H1 (cell line): ENCODE data around the gene CENATAC. TPM values are rescaled to one million over a fixed set of nuclear protein-coding genes. Genes with fewer than 3 reads are reported as not detected.

Experiments used
- CHD7 ChIP-seq: fragments of 300-600 bp; sonication (generic); IDR thresholded peaks from 2 replicates; pipeline ENCODE4 v1.7.1; 2012; ENCODE audit warnings: low read length, moderate library complexity, mild to moderate bottlenecking, inconsistent platforms; ENCODE audit not compliant: insufficient replicate concordance
- RXRA ChIP-seq: IDR thresholded peaks from 2 replicates; pipeline ENCODE4 v1.6.1; 2011; ENCODE audit warnings: low read depth, mild to moderate bottlenecking, low read length, moderate library complexity; ENCODE audit not compliant: insufficient read depth
- polyA plus RNA-seq, 7 experiments: library from polyadenylated mRNA; depleted of rRNA in 3 of 7; stranded (reverse) in 5 of 7; unstranded in 2 of 7; fragments of >200 nt in 5 of 7; fragments of 200-250 nt in 2 of 7; gene quantifications; 1 replicate in 5 of 7; 2 replicates in 1 of 7; 4 replicates in 1 of 7; pipeline versions ENCODE4 v1.2.1 to v1.2.3, GENCODE V29; 2011 to 2013; ENCODE audit warnings: missing spikeins in 2 of 7, mixed read lengths in 2 of 7
- total RNA-seq: library from RNA; stranded (reverse); fragmentation: NEBNext Ultra II Directional; extraction: Animal tissue kit (Norgen Biotek cat#: 25700); gene quantifications from 2 replicates; pipeline ENCODE4 v1.2.1, GENCODE V29; 2021

CENATAC gene
- total and polyA plus RNA-seq, 2 of the 8 experiments (the other 6 are each of a cell fraction or from before 2014, with no cell fraction given), result 22.7 to 36.4 TPM

- TF ChIP-seq CHD7 (no peak), RXRA (no peak)
Measured at GRCh38 chr11:118956094-118956846, 41.7 kb upstream of the CENATAC start, which contains the start of gene UPK2 (continued).
